Nephron progenitor cell (in vitro differentiated cells): Measurements from ENCODE around the gene PLEKHG2.
A peak's percentile ranks its signal among the peaks of the same experiment; 100 is the strongest.
"Not testable (repeated sequence)": the region's sequence is repeated elsewhere in the genome, so short reads cannot be mapped to it uniquely, and the experiment has no call there.

Experiments
- DNase-seq: peaks from one replicate; pipeline ENCODE4 v3.0.0; 2021
- H3K27ac Mint-ChIP-seq: 2 replicates; pipeline ENCODE4 v1.8.0; 2021; ENCODE audit warnings: mild to moderate bottlenecking, moderate library complexity, mixed read lengths
- H3K27me3 Mint-ChIP-seq: 2 replicates; pipeline ENCODE4 v1.8.0; 2021; ENCODE audit warnings: mild to moderate bottlenecking, low read depth, mixed read lengths; ENCODE audit not compliant: poor library complexity
- H3K36me3 Mint-ChIP-seq: 2 replicates; pipeline ENCODE4 v1.8.0; 2021; ENCODE audit warnings: low read depth, mixed read lengths
- H3K4me1 Mint-ChIP-seq: 2 replicates; pipeline ENCODE4 v1.8.0; 2021; ENCODE audit warnings: mixed read lengths
- H3K4me3 Mint-ChIP-seq: 2 replicates; pipeline ENCODE4 v1.8.0; 2021; ENCODE audit warnings: mild to moderate bottlenecking, moderate library complexity, mixed read lengths
- H3K9me3 Mint-ChIP-seq: 2 replicates; pipeline ENCODE4 v1.8.0; 2021; ENCODE audit warnings: mild to moderate bottlenecking, moderate library complexity, mixed read lengths
- CTCF ChIP-seq: fragments of 200-600 bp; sonication (generic); IDR thresholded peaks from 2 replicates; pipeline ENCODE4 v1.5.0; 2021; ENCODE audit warnings: antibody characterized with exemption

PLEKHG2 gene

GRCh38 chr19:39448271-39448670 is 35.8 kb downstream of the PLEKHG2 start:
- peak overlapping the region; percentile 9 for H3K4me3 Mint-ChIP-seq
- no peaks in the 10 kb centered on the region for H3K27me3 Mint-ChIP-seq
- H3K4me1 Mint-ChIP-seq, result peaks cover 52% of the 10 kb centered on the region
- no peaks in the 10 kb centered on the region for H3K9me3 Mint-ChIP-seq
- no peak for DNase-seq
- peaks cover 52% of the 10 kb centered on the region for H3K36me3 Mint-ChIP-seq
- H3K27ac Mint-ChIP-seq, result peak overlapping the region; percentile 79
- no peak for TF ChIP-seq CTCF

GRCh38 chr19:39449116-39449797 is 36.8 kb downstream of the PLEKHG2 start:
- no peak for TF ChIP-seq CTCF
- peaks cover 52% of the 10 kb centered on the region for H3K4me1 Mint-ChIP-seq
- no peak for DNase-seq
- peaks cover 61% of the 10 kb centered on the region for H3K36me3 Mint-ChIP-seq
- no peak overlapping the region for H3K27ac Mint-ChIP-seq
- no peaks in the 10 kb centered on the region for H3K9me3 Mint-ChIP-seq
- H3K4me3 Mint-ChIP-seq, result no peak overlapping the region
- no peaks in the 10 kb centered on the region for H3K27me3 Mint-ChIP-seq

GRCh38 chr19:39451257-39451656 is 38.8 kb downstream of the PLEKHG2 start:
- DNase-seq, H3K9me3 Mint-ChIP-seq, H3K27me3 Mint-ChIP-seq, H3K27ac Mint-ChIP-seq, H3K4me3 Mint-ChIP-seq: not testable (repeated sequence)
- H3K4me1 Mint-ChIP-seq, result peaks cover 34% of the 10 kb centered on the region
- peaks cover 64% of the 10 kb centered on the region for H3K36me3 Mint-ChIP-seq

GRCh38 chr19:39463403-39463802 is 50.9 kb downstream of the PLEKHG2 start:
- no peaks in the 10 kb centered on the region for H3K9me3 Mint-ChIP-seq
- H3K36me3 Mint-ChIP-seq, result peaks cover 68% of the 10 kb centered on the region
- H3K27me3 Mint-ChIP-seq, result no peaks in the 10 kb centered on the region
- no peaks in the 10 kb centered on the region for H3K4me1 Mint-ChIP-seq
- no peak for TF ChIP-seq CTCF
- no peak overlapping the region for H3K4me3 Mint-ChIP-seq
- peak overlapping the region; percentile 5 for H3K27ac Mint-ChIP-seq
- no peak for DNase-seq

- no peak for DNase-seq
- no peak overlapping the region for H3K4me3 Mint-ChIP-seq
- H3K36me3 Mint-ChIP-seq, result peaks cover 76% of the 10 kb centered on the region
- no peak for TF ChIP-seq CTCF
- no peaks in the 10 kb centered on the region for H3K9me3 Mint-ChIP-seq
- peak overlapping the region; percentile 49 for H3K27ac Mint-ChIP-seq
- H3K27me3 Mint-ChIP-seq, result no peaks in the 10 kb centered on the region
- H3K4me1 Mint-ChIP-seq, result no peaks in the 10 kb centered on the region
These were observed 53.7 kb downstream of the PLEKHG2 start for GRCh38 chr19:39465956-39466747.

GRCh38 chr19:39467941-39468340 is 55.5 kb downstream of the PLEKHG2 start:
- H3K36me3 Mint-ChIP-seq, result peaks cover 76% of the 10 kb centered on the region
- no peaks in the 10 kb centered on the region for H3K27me3 Mint-ChIP-seq
- H3K4me1 Mint-ChIP-seq, result no peaks in the 10 kb centered on the region
- no peak overlapping the region for H3K4me3 Mint-ChIP-seq
- H3K27ac Mint-ChIP-seq, result no peak overlapping the region
- DNase-seq, result no peak
- TF ChIP-seq CTCF, result no peak
- H3K9me3 Mint-ChIP-seq, result no peaks in the 10 kb centered on the region
